OCI-LY1 (cell line): ENCODE data around the gene PLCB4.

Experiments
- H2AFZ ChIP-seq: fragments of 200-600 bp; sonication (generic), shearing (Covaris generic); 2 replicates; pipeline ENCODE4 v1.6.0; 2014; ENCODE audit warnings: antibody characterized with exemption, mild to moderate bottlenecking, low read length
- H3F3A ChIP-seq: fragments of 200-600 bp; sonication (generic), shearing (Covaris generic); 2 replicates; pipeline ENCODE4 v1.6.0; 2014; ENCODE audit warnings: mild to moderate bottlenecking, antibody characterized with exemption, low read length, moderate library complexity; ENCODE audit not compliant: insufficient read depth
- H3K27ac ChIP-seq: fragments of 200-600 bp; sonication (generic); 2 replicates; pipeline ENCODE4 v1.5.1; 2014; ENCODE audit warnings: low read length, mixed run types, mild to moderate bottlenecking, low read depth; ENCODE audit not compliant: poor library complexity, severe bottlenecking
- H3K27me3 ChIP-seq: fragments of 200-600 bp; sonication (generic); 2 replicates; pipeline ENCODE4 v1.6.0; 2014; ENCODE audit warnings: antibody characterized with exemption, mild to moderate bottlenecking, low read length, moderate library complexity; ENCODE audit not compliant: insufficient read depth
- H3K36me3 ChIP-seq: fragments of 200-600 bp; sonication (generic); 2 replicates; pipeline ENCODE4 v1.6.1; 2014; ENCODE audit warnings: mild to moderate bottlenecking, antibody characterized with exemption, low read length, moderate library complexity, mixed read lengths; ENCODE audit not compliant: insufficient read depth
- H3K4me1 ChIP-seq: fragments of 200-600 bp; sonication (generic); 2 replicates; pipeline ENCODE4 v1.5.1; 2014; ENCODE audit warnings: mild to moderate bottlenecking, low read length, moderate library complexity; ENCODE audit not compliant: insufficient read depth, severe bottlenecking
- H3K4me2 ChIP-seq: fragments of 200-600 bp; sonication (generic), shearing (Covaris generic); 2 replicates; pipeline ENCODE4 v1.6.1; 2014; ENCODE audit warnings: low read length
- H3K4me3 ChIP-seq: fragments of 200-600 bp; sonication (generic); 2 replicates; pipeline ENCODE4 v1.5.1; 2014; ENCODE audit warnings: low read length, low read depth, mild to moderate bottlenecking, mixed read lengths; ENCODE audit not compliant: poor library complexity, severe bottlenecking
- H3K79me2 ChIP-seq: fragments of 200-600 bp; shearing (Covaris generic); 2 replicates; pipeline ENCODE4 v1.6.1; 2016; ENCODE audit warnings: mixed run types, low read length, mixed read lengths; ENCODE audit not compliant: insufficient read depth
- H3K9ac ChIP-seq: fragments of 200-600 bp; sonication (generic), shearing (Covaris generic); 2 replicates; pipeline ENCODE4 v1.6.1; 2014; ENCODE audit warnings: mild to moderate bottlenecking, low read length, mixed read lengths
- H3K9me2 ChIP-seq: fragments of 200-600 bp; sonication (generic), shearing (Covaris generic); 2 replicates; pipeline ENCODE4 v1.6.1; 2014; ENCODE audit warnings: low read depth, mild to moderate bottlenecking, low read length, mixed read lengths
- H3K9me3 ChIP-seq: fragments of 200-600 bp; shearing (Covaris generic); 2 replicates; pipeline ENCODE4 v1.6.1; 2014; ENCODE audit warnings: low read length, mixed read lengths
- H4K20me1 ChIP-seq: fragments of 200-600 bp; sonication (generic), shearing (Covaris generic); 2 replicates; pipeline ENCODE4 v1.6.0; 2016; ENCODE audit warnings: mild to moderate bottlenecking, low read length; ENCODE audit not compliant: insufficient read depth
- EZH2 ChIP-seq: fragments of 200-600 bp; sonication (generic), shearing (Covaris generic); IDR thresholded peaks from 2 replicates; pipeline ENCODE4 v1.8.0; 2017; ENCODE audit warnings: borderline replicate concordance, mixed run types, mild to moderate bottlenecking, antibody characterized with exemption, low read length, moderate library complexity, mixed read lengths
- TF ChIP-seq, protein P1 (sequence below): fragments of 200-600 bp; sonication (generic), shearing (Covaris generic); IDR thresholded peaks from 2 replicates; pipeline ENCODE4 v1.5.1; 2017; ENCODE audit warnings: mild to moderate bottlenecking, antibody characterized with exemption, low read length, moderate library complexity, mixed read lengths

PLCB4 gene

DNA sequence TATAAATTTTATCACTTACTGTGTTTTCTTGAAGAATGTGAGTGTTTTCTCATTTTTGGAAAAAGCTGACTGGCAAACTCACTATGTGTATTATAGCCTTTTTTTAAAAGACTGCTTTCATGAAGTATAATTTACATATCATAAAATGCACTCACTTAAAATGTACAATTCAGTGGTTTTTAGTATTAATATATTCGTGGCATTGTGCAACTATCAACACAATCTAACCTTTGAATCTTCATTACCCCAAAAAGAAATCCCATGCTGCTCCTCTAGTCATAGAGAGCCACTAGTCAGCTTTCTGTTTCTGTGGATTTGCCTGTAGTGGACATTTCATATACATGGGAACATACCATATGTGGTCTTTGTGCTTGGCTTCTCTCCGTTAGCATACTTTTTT lies 143.8 kb downstream of the PLCB4 start:
- Histone ChIP-seq H3K4me3 (no peak overlapping the region), H3K79me2 (no peaks in the 10 kb centered on the region), H3K4me1 (no peaks in the 10 kb centered on the region), H3K9me2 (no peaks in the 10 kb centered on the region), H4K20me1 (no peaks in the 10 kb centered on the region), H3K36me3 (no peaks in the 10 kb centered on the region), H3F3A (no peaks in the 10 kb centered on the region), H3K4me2 (no peak overlapping the region), H3K9ac (no peak overlapping the region), H3K27me3 (no peaks in the 10 kb centered on the region), H2AFZ (no peak overlapping the region), H3K9me3 (no peaks in the 10 kb centered on the region), H3K27ac (no peak overlapping the region)
- no peak for TF ChIP-seq EZH2
- TF ChIP-seq, protein P1, sequence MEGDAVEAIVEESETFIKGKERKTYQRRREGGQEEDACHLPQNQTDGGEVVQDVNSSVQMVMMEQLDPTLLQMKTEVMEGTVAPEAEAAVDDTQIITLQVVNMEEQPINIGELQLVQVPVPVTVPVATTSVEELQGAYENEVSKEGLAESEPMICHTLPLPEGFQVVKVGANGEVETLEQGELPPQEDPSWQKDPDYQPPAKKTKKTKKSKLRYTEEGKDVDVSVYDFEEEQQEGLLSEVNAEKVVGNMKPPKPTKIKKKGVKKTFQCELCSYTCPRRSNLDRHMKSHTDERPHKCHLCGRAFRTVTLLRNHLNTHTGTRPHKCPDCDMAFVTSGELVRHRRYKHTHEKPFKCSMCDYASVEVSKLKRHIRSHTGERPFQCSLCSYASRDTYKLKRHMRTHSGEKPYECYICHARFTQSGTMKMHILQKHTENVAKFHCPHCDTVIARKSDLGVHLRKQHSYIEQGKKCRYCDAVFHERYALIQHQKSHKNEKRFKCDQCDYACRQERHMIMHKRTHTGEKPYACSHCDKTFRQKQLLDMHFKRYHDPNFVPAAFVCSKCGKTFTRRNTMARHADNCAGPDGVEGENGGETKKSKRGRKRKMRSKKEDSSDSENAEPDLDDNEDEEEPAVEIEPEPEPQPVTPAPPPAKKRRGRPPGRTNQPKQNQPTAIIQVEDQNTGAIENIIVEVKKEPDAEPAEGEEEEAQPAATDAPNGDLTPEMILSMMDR: no peak

DNA sequence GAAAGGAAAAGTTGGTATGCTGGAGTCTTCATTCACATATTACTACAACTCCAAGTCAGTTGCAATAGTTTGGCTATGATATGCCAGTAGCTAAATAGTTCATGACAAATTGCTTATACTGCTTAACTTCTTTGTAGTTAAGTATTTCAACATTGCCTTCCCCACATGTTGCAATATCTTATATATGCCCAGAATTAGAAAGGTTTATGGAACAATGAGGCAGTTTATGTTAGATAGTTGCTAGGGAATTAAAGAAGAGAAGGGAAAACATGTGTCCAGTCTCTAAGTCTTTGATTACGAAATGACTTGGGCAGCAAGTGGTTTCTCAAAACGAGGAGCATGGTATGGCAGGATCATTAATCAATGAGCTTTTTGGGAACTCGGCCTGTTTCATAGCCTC lies 145.8 kb downstream of the PLCB4 start:
- H3K4me1 ChIP-seq: no peaks in the 10 kb centered on the region
- H3K27ac ChIP-seq: no peak overlapping the region
- no peak overlapping the region for H3K9ac ChIP-seq
- H3K4me2 ChIP-seq: no peak overlapping the region
- no peaks in the 10 kb centered on the region for H3K79me2 ChIP-seq
- H4K20me1 ChIP-seq: no peaks in the 10 kb centered on the region
- H2AFZ ChIP-seq: no peak overlapping the region
- TF ChIP-seq EZH2: no peak
- TF ChIP-seq, protein P1: no peak
- H3F3A ChIP-seq: no peaks in the 10 kb centered on the region
- H3K36me3 ChIP-seq: no peaks in the 10 kb centered on the region
- H3K4me3 ChIP-seq: no peak overlapping the region
- no peaks in the 10 kb centered on the region for H3K9me3 ChIP-seq
- no peaks in the 10 kb centered on the region for H3K27me3 ChIP-seq
- H3K9me2 ChIP-seq: no peaks in the 10 kb centered on the region

DNA sequence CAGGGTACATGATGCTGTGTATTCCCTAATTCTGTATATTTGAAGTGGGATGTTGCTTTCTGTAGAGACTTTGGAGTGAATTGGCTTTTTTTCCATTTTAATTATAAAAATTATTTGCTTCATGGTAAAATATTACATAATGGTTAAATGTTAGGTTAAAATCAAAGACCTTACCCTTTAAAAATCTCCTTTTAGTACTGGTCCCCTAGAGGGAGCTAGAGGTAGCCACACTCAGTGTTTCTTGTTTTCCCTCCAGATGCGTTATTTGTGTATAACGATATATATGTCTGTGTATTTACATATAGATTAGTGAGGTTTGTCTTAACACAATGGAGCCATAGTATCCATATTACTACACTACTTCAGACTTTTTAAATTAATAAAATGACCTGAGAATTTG lies 146.7 kb downstream of the PLCB4 start:
- Histone ChIP-seq H3K27ac (no peak overlapping the region), H2AFZ (no peak overlapping the region), H3K4me1 (no peaks in the 10 kb centered on the region), H4K20me1 (no peaks in the 10 kb centered on the region), H3K9me2 (no peaks in the 10 kb centered on the region), H3K9me3 (no peaks in the 10 kb centered on the region), H3K79me2 (no peaks in the 10 kb centered on the region), H3K36me3 (no peaks in the 10 kb centered on the region), H3K4me2 (no peak overlapping the region), H3F3A (no peaks in the 10 kb centered on the region), H3K4me3 (no peak overlapping the region), H3K27me3 (no peaks in the 10 kb centered on the region), H3K9ac (no peak overlapping the region)
- no peak for TF ChIP-seq EZH2
- TF ChIP-seq, protein P1: peak; percentile 52
